Ovary (tissue), 3 donors: ENCODE data around the gene PARD6B.

Source experiments
- EP300 ChIP-seq: sonication (generic); formaldehyde crosslinking; IDR thresholded peaks from one replicate; pipeline ENCODE4 v1.6.1; 2017; ENCODE audit warnings: antibody characterized with exemption
- TF ChIP-seq, protein P1 (sequence below), 3 donors: fragments of 450-650 bp in 2 of 3; fragments of 200-600 bp in 1 of 3; IDR thresholded peaks; one replicate each; pipeline versions ENCODE4 v1.5.1 to v1.8.0; 2016 to 2022; ENCODE audit warnings: antibody characterized with exemption in 3 of 3, mild to moderate bottlenecking in 1 of 3
- donor health status: DM: no; HTN: no; CAD: no.

- TF ChIP-seq, protein P1, sequence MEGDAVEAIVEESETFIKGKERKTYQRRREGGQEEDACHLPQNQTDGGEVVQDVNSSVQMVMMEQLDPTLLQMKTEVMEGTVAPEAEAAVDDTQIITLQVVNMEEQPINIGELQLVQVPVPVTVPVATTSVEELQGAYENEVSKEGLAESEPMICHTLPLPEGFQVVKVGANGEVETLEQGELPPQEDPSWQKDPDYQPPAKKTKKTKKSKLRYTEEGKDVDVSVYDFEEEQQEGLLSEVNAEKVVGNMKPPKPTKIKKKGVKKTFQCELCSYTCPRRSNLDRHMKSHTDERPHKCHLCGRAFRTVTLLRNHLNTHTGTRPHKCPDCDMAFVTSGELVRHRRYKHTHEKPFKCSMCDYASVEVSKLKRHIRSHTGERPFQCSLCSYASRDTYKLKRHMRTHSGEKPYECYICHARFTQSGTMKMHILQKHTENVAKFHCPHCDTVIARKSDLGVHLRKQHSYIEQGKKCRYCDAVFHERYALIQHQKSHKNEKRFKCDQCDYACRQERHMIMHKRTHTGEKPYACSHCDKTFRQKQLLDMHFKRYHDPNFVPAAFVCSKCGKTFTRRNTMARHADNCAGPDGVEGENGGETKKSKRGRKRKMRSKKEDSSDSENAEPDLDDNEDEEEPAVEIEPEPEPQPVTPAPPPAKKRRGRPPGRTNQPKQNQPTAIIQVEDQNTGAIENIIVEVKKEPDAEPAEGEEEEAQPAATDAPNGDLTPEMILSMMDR (IDR thresholded peaks at IDR 0.05): no peak
- no peak for TF ChIP-seq EP300
These were observed 70.9 kb downstream of the PARD6B start for GRCh38 chr20:50802289-50802688.
